Omental fat pad (tissue), 4 donors: ENCODE measurements around the gene FCF1. TPM values are rescaled to one million over a fixed set of nuclear protein-coding genes. Genes with fewer than 3 reads are reported as not detected.

Experiments
- ATAC-seq: fragments of 150-250 bp; one replicate; pipeline ENCODE4 v1.9.1; 2016; ENCODE audit warnings: mild to moderate bottlenecking, moderate library complexity; ENCODE audit not compliant: low FRiP score
- DNase-seq: peaks from one replicate; pipeline ENCODE4 v3.0.0-alpha.2; 2019; ENCODE audit warnings: low spot score
- CTCF ChIP-seq, 3 donors: fragments of 450-650 bp; IDR thresholded peaks; one replicate each; pipeline ENCODE4 v1.5.1; 2016 to 2017; ENCODE audit warnings: antibody characterized with exemption in 3 of 3, mild to moderate bottlenecking in 3 of 3, moderate library complexity in 2 of 3
- total RNA-seq, 4 donors: library from RNA; depleted of rRNA; stranded (reverse); fragments of >200 nt; gene quantifications; one replicate each; pipeline ENCODE4 v1.1.0, GENCODE V29; 2016

Gene FCF1
- total RNA-seq, 4 donors from 2014 or later: 21.7 to 34.2 (median 27.1) TPM

- DNase-seq: no peak
- no peak for ATAC-seq
- TF ChIP-seq CTCF (IDR thresholded peaks at IDR 0.05): no peak
Measured at GRCh38 chr14:74705613-74706500, 7.1 kb upstream of the FCF1 start.

GRCh38 chr14:74710480-74710879 is 2.5 kb upstream of the FCF1 start:
- no peak for TF ChIP-seq CTCF (IDR thresholded peaks at IDR 0.05)
- ATAC-seq (no peak), DNase-seq (no peak)

- TF ChIP-seq CTCF (IDR thresholded peaks at IDR 0.05): no peak
- DNase-seq (no peak), ATAC-seq (no peak)
Measured at GRCh38 chr14:74711651-74712050, 1.3 kb upstream of the FCF1 start.

GRCh38 chr14:74713395-74713735 is 421 bp downstream of the FCF1 start:
- no peak for ATAC-seq
- DNase-seq: no peak
- no peak for TF ChIP-seq CTCF (IDR thresholded peaks at IDR 0.05)

GRCh38 chr14:74720526-74720925 is 7.6 kb downstream of the FCF1 start:
- DNase-seq (no peak), ATAC-seq (no peak)
- no peak for TF ChIP-seq CTCF (IDR thresholded peaks at IDR 0.05)

- DNase-seq (no peak), ATAC-seq (no peak)
- TF ChIP-seq CTCF (IDR thresholded peaks at IDR 0.05): no peak
Measured at GRCh38 chr14:74723134-74723533, 10.2 kb downstream of the FCF1 start.

GRCh38 chr14:74732387-74732786 is 19.4 kb downstream of the FCF1 start:
- no peak for ATAC-seq
- TF ChIP-seq CTCF (IDR thresholded peaks at IDR 0.05): no peak
- DNase-seq: no peak
